CD4-positive, alpha-beta T cell treated with Interleukin-12 subunit alpha and Interleukin-12 subunit beta, for 1 hour (primary cell): Measurements from ENCODE around the gene GSDMA.
A peak's percentile ranks its signal among the peaks of the same experiment; 100 is the strongest.

Experiments used
- DNase-seq: peaks from one replicate; pipeline ENCODE4 v3.0.0-alpha.2; 2020

The GSDMA gene

GRCh38 chr17:40023590-40024292, 60.9 kb downstream of the GSDMA start:
- DNase-seq, result no peak

- no peak for DNase-seq
These were observed 62.1 kb downstream of the GSDMA start for GRCh38 chr17:40024901-40025300.

GRCh38 chr17:40025559-40025958, 62.8 kb downstream of the GSDMA start:
- no peak for DNase-seq

GRCh38 chr17:40025991-40026815, 63.4 kb downstream of the GSDMA start:
- peak; percentile 45 for DNase-seq

- DNase-seq, result peak; percentile 77
These were observed 64.2 kb downstream of the GSDMA start for GRCh38 chr17:40026816-40027613.
